SK-N-SH (cell line): ENCODE data around the gene ARHGAP11A.

Experiments used
- CTCF ChIP-seq: fragments of 200-600 bp; sonication (generic); IDR thresholded peaks from 2 replicates; pipeline ENCODE4 v1.6.1; 2017; ENCODE audit warnings: antibody characterized with exemption, mild to moderate bottlenecking, moderate library complexity
- EZH2phosphoT487 ChIP-seq: fragments of 200-600 bp; sonication (generic); IDR thresholded peaks from 2 replicates; pipeline ENCODE4 v1.6.1; 2017; ENCODE audit warnings: low read depth, mixed run types, mild to moderate bottlenecking, antibody characterized with exemption, moderate library complexity, borderline replicate concordance
- GABPA ChIP-seq: IDR thresholded peaks from 2 replicates; pipeline ENCODE4 v1.4.0; 2012; ENCODE audit warnings: low read depth, mild to moderate bottlenecking
- MAX ChIP-seq: IDR thresholded peaks from 2 replicates; pipeline ENCODE4 v1.4.0; 2012; ENCODE audit warnings: low read depth
- MXI1 ChIP-seq: IDR thresholded peaks from 2 replicates; pipeline ENCODE4 v1.6.1; 2012; ENCODE audit warnings: mild to moderate bottlenecking, low read depth, low read length, improper control_type of control experiment
- NRF1 ChIP-seq: IDR thresholded peaks from 2 replicates; pipeline ENCODE4 v1.6.1; 2012; ENCODE audit warnings: low read depth, mild to moderate bottlenecking, low read length
- POLR2AphosphoS5 ChIP-seq: IDR thresholded peaks from 2 replicates; pipeline ENCODE4 v1.6.1; 2012; ENCODE audit warnings: low read depth, low read length
- RAD21 ChIP-seq: IDR thresholded peaks from 2 replicates; pipeline ENCODE4 v1.6.1; 2012; ENCODE audit warnings: mild to moderate bottlenecking, low read length
- TCF12 ChIP-seq: IDR thresholded peaks from 2 replicates; pipeline ENCODE4 v1.4.0; 2012
- USF2 ChIP-seq: fragments of 150-350 bp; IDR thresholded peaks from 2 replicates; pipeline ENCODE4 v1.6.1; 2017; ENCODE audit warnings: antibody characterized with exemption, low read length, low read depth, borderline replicate concordance
- YY1 ChIP-seq: IDR thresholded peaks from 2 replicates; pipeline ENCODE4 v1.4.0; 2012; ENCODE audit warnings: low read depth, mild to moderate bottlenecking
- TF ChIP-seq, protein P1 (sequence below): IDR thresholded peaks from 2 replicates; pipeline ENCODE4 v1.4.0; 2012; ENCODE audit warnings: low read depth, borderline replicate concordance
- TF ChIP-seq, protein P2 (sequence below): IDR thresholded peaks from 2 replicates; pipeline ENCODE4; 2012

GRCh38 chr15:32674681-32675080 is 59.4 kb downstream of the ARHGAP11A start:
- TF ChIP-seq MAX, result no peak
- no peak for TF ChIP-seq RAD21
- TF ChIP-seq, protein P1, sequence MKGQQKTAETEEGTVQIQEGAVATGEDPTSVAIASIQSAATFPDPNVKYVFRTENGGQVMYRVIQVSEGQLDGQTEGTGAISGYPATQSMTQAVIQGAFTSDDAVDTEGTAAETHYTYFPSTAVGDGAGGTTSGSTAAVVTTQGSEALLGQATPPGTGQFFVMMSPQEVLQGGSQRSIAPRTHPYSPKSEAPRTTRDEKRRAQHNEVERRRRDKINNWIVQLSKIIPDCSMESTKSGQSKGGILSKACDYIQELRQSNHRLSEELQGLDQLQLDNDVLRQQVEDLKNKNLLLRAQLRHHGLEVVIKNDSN, result no peak
- TF ChIP-seq YY1, result no peak
- TF ChIP-seq MXI1, result no peak
- TF ChIP-seq CTCF, result no peak
- TF ChIP-seq EZH2phosphoT487, result no peak
- TF ChIP-seq USF2, result no peak
- TF ChIP-seq TCF12, result no peak
- no peak for TF ChIP-seq NRF1
- no peak for TF ChIP-seq POLR2AphosphoS5
- TF ChIP-seq, protein P2, sequence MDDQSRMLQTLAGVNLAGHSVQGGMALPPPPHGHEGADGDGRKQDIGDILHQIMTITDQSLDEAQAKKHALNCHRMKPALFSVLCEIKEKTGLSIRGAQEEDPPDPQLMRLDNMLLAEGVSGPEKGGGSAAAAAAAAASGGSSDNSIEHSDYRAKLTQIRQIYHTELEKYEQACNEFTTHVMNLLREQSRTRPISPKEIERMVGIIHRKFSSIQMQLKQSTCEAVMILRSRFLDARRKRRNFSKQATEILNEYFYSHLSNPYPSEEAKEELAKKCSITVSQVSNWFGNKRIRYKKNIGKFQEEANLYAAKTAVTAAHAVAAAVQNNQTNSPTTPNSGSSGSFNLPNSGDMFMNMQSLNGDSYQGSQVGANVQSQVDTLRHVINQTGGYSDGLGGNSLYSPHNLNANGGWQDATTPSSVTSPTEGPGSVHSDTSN, result no peak
- no peak for TF ChIP-seq GABPA
